HUES64 (cell line): ENCODE results near the gene BGN.

Experiments used
- H3K27ac ChIP-seq: 2 replicates; pipeline ENCODE4 v1.7.0; 2013; ENCODE audit warnings: low read depth, low read length, inconsistent platforms
- H3K27me3 ChIP-seq: 2 replicates; pipeline ENCODE4 v1.6.1; 2013; ENCODE audit warnings: mild to moderate bottlenecking, low read length; ENCODE audit not compliant: insufficient read depth
- H3K36me3 ChIP-seq: 2 replicates; pipeline ENCODE4 v1.6.1; 2013; ENCODE audit warnings: mild to moderate bottlenecking, low read length; ENCODE audit not compliant: insufficient read depth
- H3K4me1 ChIP-seq: 2 replicates; pipeline ENCODE4 v1.6.1; 2013; ENCODE audit warnings: mild to moderate bottlenecking, low read length, moderate library complexity; ENCODE audit not compliant: insufficient read depth
- H3K4me3 ChIP-seq: 2 replicates; pipeline ENCODE4 v1.5.1; 2013; ENCODE audit warnings: mild to moderate bottlenecking, low read length, moderate library complexity
- H3K9ac ChIP-seq: 2 replicates; pipeline ENCODE4 v1.6.1; 2013; ENCODE audit warnings: mild to moderate bottlenecking, low read depth, low read length
- H3K9me3 ChIP-seq: 2 replicates; pipeline ENCODE4 v1.6.1; 2013; ENCODE audit warnings: low read depth, low read length; ENCODE audit not compliant: insufficient read depth
- WGBS: fragments of 150-250, 120-280 bp; methylation state at CpG from one replicate; pipeline ENCODE4 v1.1.7; 2013; ENCODE audit warnings: missing lambda C conversion rate; 5-methylcytosine and 5-hydroxymethylcytosine counted together

BGN gene

GRCh38 chrX:153509592-153509991 lies 14.8 kb downstream of the BGN start:
- Histone ChIP-seq H3K36me3 (no peaks in the 10 kb centered on the region), H3K27me3 (no peaks in the 10 kb centered on the region), H3K9ac (no peak overlapping the region), H3K27ac (no peak overlapping the region), H3K4me1 (no peaks in the 10 kb centered on the region), H3K4me3 (no peak overlapping the region), H3K9me3 (no peaks in the 10 kb centered on the region)
- WGBS, result 91% methylated on average over 14 of the region's 14 CpGs

GRCh38 chrX:153510383-153510782 lies 15.6 kb downstream of the BGN start:
- H3K9me3 ChIP-seq, result no peaks in the 10 kb centered on the region

GRCh38 chrX:153511784-153512500 lies 17.2 kb downstream of the BGN start:
- Histone ChIP-seq H3K36me3 (no peaks in the 10 kb centered on the region), H3K27me3 (peaks cover 16% of the 10 kb centered on the region), H3K4me3 (no peak overlapping the region), H3K9ac (no peak overlapping the region), H3K9me3 (no peaks in the 10 kb centered on the region), H3K4me1 (no peaks in the 10 kb centered on the region), H3K27ac (no peak overlapping the region)
- 89% methylated on average over 17 of the region's 17 CpGs for WGBS

More at GRCh38 chrX:153510383-153510782, 15.6 kb downstream of the BGN start:
- H3K36me3 ChIP-seq, result no peaks in the 10 kb centered on the region
- H3K9ac ChIP-seq, result no peak overlapping the region
- no peak overlapping the region for H3K4me3 ChIP-seq
- WGBS, result 94% methylated on average over 11 of the region's 11 CpGs
- H3K27ac ChIP-seq, result no peak overlapping the region
- H3K4me1 ChIP-seq, result no peaks in the 10 kb centered on the region
- peaks cover 3% of the 10 kb centered on the region; the same call in 1 of the 2 replicates for H3K27me3 ChIP-seq

GRCh38 chrX:153512501-153512893 lies 17.7 kb downstream of the BGN start:
- H3K27me3 ChIP-seq, result peaks cover 22% of the 10 kb centered on the region
- H3K4me1 ChIP-seq, result no peaks in the 10 kb centered on the region
- no peaks in the 10 kb centered on the region for H3K36me3 ChIP-seq
- no peak overlapping the region for H3K4me3 ChIP-seq
- H3K9me3 ChIP-seq, result no peaks in the 10 kb centered on the region
- 61% methylated on average over 3 of the region's 3 CpGs for WGBS
- H3K27ac ChIP-seq, result no peak overlapping the region
- H3K9ac ChIP-seq, result no peak overlapping the region

- Histone ChIP-seq H3K4me1 (no peaks in the 10 kb centered on the region), H3K27me3 (peaks cover 29% of the 10 kb centered on the region), H3K27ac (no peak overlapping the region), H3K9me3 (no peaks in the 10 kb centered on the region), H3K9ac (no peak overlapping the region), H3K36me3 (no peaks in the 10 kb centered on the region), H3K4me3 (no peak overlapping the region)
- 73% methylated on average over 5 of the region's 5 CpGs for WGBS
Measured at GRCh38 chrX:153513265-153513664, 18.5 kb downstream of the BGN start.

GRCh38 chrX:153514259-153514658 lies 19.5 kb downstream of the BGN start:
- 88% methylated on average over 9 of the region's 9 CpGs for WGBS

GRCh38 chrX:153515435-153515834 lies 20.7 kb downstream of the BGN start:
- Histone ChIP-seq H3K9ac (no peak overlapping the region), H3K9me3 (no peaks in the 10 kb centered on the region), H3K4me1 (no peaks in the 10 kb centered on the region), H3K27me3 (peaks cover 44% of the 10 kb centered on the region), H3K36me3 (no peaks in the 10 kb centered on the region), H3K4me3 (no peak overlapping the region), H3K27ac (no peak overlapping the region)
- 86% methylated on average over 8 of the region's 8 CpGs for WGBS

More at GRCh38 chrX:153514259-153514658, 19.5 kb downstream of the BGN start:
- H3K9me3 ChIP-seq, result no peaks in the 10 kb centered on the region
- H3K4me1 ChIP-seq, result no peaks in the 10 kb centered on the region
- H3K4me3 ChIP-seq, result no peak overlapping the region
- H3K27ac ChIP-seq, result no peak overlapping the region
- H3K27me3 ChIP-seq, result peaks cover 39% of the 10 kb centered on the region
- no peaks in the 10 kb centered on the region for H3K36me3 ChIP-seq
- no peak overlapping the region for H3K9ac ChIP-seq

- 94% methylated on average over 9 of the region's 9 CpGs for WGBS
- no peak overlapping the region for H3K4me3 ChIP-seq
- no peak overlapping the region for H3K27ac ChIP-seq
- H3K4me1 ChIP-seq, result no peaks in the 10 kb centered on the region
- H3K9ac ChIP-seq, result no peak overlapping the region
- H3K27me3 ChIP-seq, result peaks cover 47% of the 10 kb centered on the region
- H3K36me3 ChIP-seq, result no peaks in the 10 kb centered on the region
- no peaks in the 10 kb centered on the region for H3K9me3 ChIP-seq
Measured at GRCh38 chrX:153516073-153516472, 21.3 kb downstream of the BGN start.

- H3K27ac ChIP-seq, result no peak within 1 kb of the TSS
- peaks cover 47% of the 10 kb centered on the region for H3K27me3 ChIP-seq
- WGBS, result 2% methylated on average over 44 of the region's 50 CpGs
- H3K4me1 ChIP-seq, result no peaks in the 10 kb centered on the region
- no peaks in the 10 kb centered on the region for H3K9me3 ChIP-seq
- no peak within 1 kb of the TSS for H3K9ac ChIP-seq
- H3K4me3 ChIP-seq, result peak within 1 kb of the TSS; percentile 41
- no peaks in the 10 kb centered on the region for H3K36me3 ChIP-seq
Measured at GRCh38 chrX:153517423-153517822, 22.6 kb downstream of the BGN start, which contains the start of gene ATP2B3. TSS of gene ATP2B3 (plus strand) at chrX:153517642. CDS start at chrX:153536248, 18,606 bp downstream.

GRCh38 chrX:153517946-153518834 lies 23.4 kb downstream of the BGN start:
- Histone ChIP-seq H3K4me1 (no peaks in the 10 kb centered on the region), H3K27ac (no peak overlapping the region), H3K9ac (no peak overlapping the region), H3K4me3 (peak overlapping the region; percentile 41), H3K9me3 (no peaks in the 10 kb centered on the region), H3K36me3 (no peaks in the 10 kb centered on the region), H3K27me3 (peaks cover 47% of the 10 kb centered on the region)
- WGBS, result 4% methylated on average over 70 of the region's 70 CpGs

GRCh38 chrX:153519569-153520286 lies 24.9 kb downstream of the BGN start:
- 74% methylated on average over 21 of the region's 21 CpGs for WGBS
- H3K9ac ChIP-seq, result no peak overlapping the region
- peaks cover 47% of the 10 kb centered on the region for H3K27me3 ChIP-seq
- H3K36me3 ChIP-seq, result no peaks in the 10 kb centered on the region
- no peaks in the 10 kb centered on the region for H3K9me3 ChIP-seq
- H3K4me1 ChIP-seq, result no peaks in the 10 kb centered on the region
- no peak overlapping the region for H3K4me3 ChIP-seq
- H3K27ac ChIP-seq, result no peak overlapping the region
